Right lobe of liver (tissue), 4 donors: ENCODE results near the gene CADPS.

Experiments
- CTCF ChIP-seq, 4 donors: fragments of 200-600 bp in 3 of 4; fragments of 450-650 bp in 1 of 4; IDR thresholded peaks; one replicate each; pipeline versions ENCODE4 v1.5.1 to v1.8.0; 2016 to 2022; ENCODE audit warnings: antibody characterized with exemption in 4 of 4, mild to moderate bottlenecking in 2 of 4
- POLR2A ChIP-seq: fragments of 450-650 bp; IDR thresholded peaks from one replicate; pipeline ENCODE4 v1.6.1; 2017; ENCODE audit warnings: antibody characterized with exemption, mild to moderate bottlenecking
- donor health status: DM: no; HTN: no; CAD: no.
- donor health status: DM: no; HTN: no; CAD: no.
- donor health status: DM: no; HTN: yes; CAD: no.

- TF ChIP-seq CTCF (IDR thresholded peaks at IDR 0.05) (no peak), POLR2A (no peak)
These were observed 305.6 kb downstream of the CADPS start for GRCh38 chr3:62569609-62570008.
